Gastrocnemius medialis (tissue), 4 donors: ENCODE measurements around the gene ARPP19.

Experiments
- CTCF ChIP-seq, 5 experiments: fragments of 450-650 bp in 3 of 5; fragments of 200-600 bp in 2 of 5; sonication (generic) in 2 of 5; IDR thresholded peaks in 4 of 5; conservative IDR thresholded peaks in 1 of 5; 1 replicate in 4 of 5; 2 replicates in 1 of 5; pipeline ENCODE4 v1.5.1; 2016 to 2019; ENCODE audit warnings: antibody characterized with exemption in 5 of 5, mild to moderate bottlenecking in 3 of 5, moderate library complexity in 3 of 5
- POLR2A ChIP-seq, 2 donors: fragments of 450-650 bp; IDR thresholded peaks; one replicate each; pipeline ENCODE4 v1.6.1; 2017; ENCODE audit warnings: antibody characterized with exemption in 2 of 2, mild to moderate bottlenecking in 2 of 2, moderate library complexity in 2 of 2

GRCh38 chr15:52559575-52559974 lies 9.3 kb downstream of the ARPP19 start:
- no peak for TF ChIP-seq CTCF (IDR thresholded peaks at IDR 0.05 in 4 of 5, conservative IDR thresholded peaks at IDR 0.05 in 1 of 5)
- TF ChIP-seq POLR2A (IDR thresholded peaks at IDR 0.05): no peak
